ENCODE measurements around the gene CIB4. TPM values are rescaled to one million over a fixed set of nuclear protein-coding genes. Genes with fewer than 3 reads are reported as not detected.

CIB4 gene
- total RNA-seq, 5 donors from 2014 or later (not counting 1 experiment from before 2014, with no cell fraction given): not detected

- 84% methylated on average over 12 of the region's 13 CpGs for WGBS (ENCODE audit: insufficient coverage)
- peaks cover 0 to 3% (median 0%) of the 10 kb centered on the region in 3 donors for H3K4me1 Mint-ChIP-seq
These were observed 42.7 kb downstream of the CIB4 start for GRCh38 chr2:26598336-26598995.

GRCh38 chr2:26597197-26597596, 44.0 kb downstream of the CIB4 start:
- peaks cover 6 to 12% of the 10 kb centered on the region in 2 experiments for H3K4me1 ChIP-seq (ENCODE audit: control insufficient read depth in 1 of 2, extremely low read depth in 1 of 2, insufficient read depth in 2 of 2, low read length in 2 of 2)
- DNase-seq (no peak), ATAC-seq (replicated peaks in 1 of 4) (no peak)
- Mint-ChIP-seq H3K27me3 (peaks cover 24 to 48% of the 10 kb centered on the region in 2 donors), H3K36me3 (no peaks in the 10 kb centered on the region), H3K4me3 (no peak overlapping the region), H3K27ac (no peak overlapping the region), H3K9me3 (no peaks in the 10 kb centered on the region), H3K4me1 (peaks cover 0 to 3% (median 0%) of the 10 kb centered on the region in 3 donors)
- WGBS (ENCODE audit: insufficient coverage): no CpG with 5 or more reads among the region's 2 CpGs
- CTCF ChIA-PET: interaction anchor here (0.6 to 0.7 kb wide), 5 partner anchors 9 to 641 kb away, joined by 3 to 5 read pairs (median 3); no protein-coding TSS in a partner anchor
- H3K4me3 ChIP-seq (ENCODE audit: control insufficient read depth in 1 of 2, extremely low read depth in 1 of 2, low read length in 1 of 2): no peak overlapping the region
- H3K27ac ChIP-seq (ENCODE audit: low read length): no peak overlapping the region
- POLR2A ChIA-PET: interaction anchor here (0.5 to 0.6 kb wide), 4 partner anchors 20 to 805 kb away, joined by 3 to 4 read pairs (median 4); no protein-coding TSS in a partner anchor
- H3K9me3 ChIP-seq: no peaks in the 10 kb centered on the region
- no peaks in the 10 kb centered on the region for H3K36me3 ChIP-seq (ENCODE audit: control insufficient read depth in 2 of 2, extremely low read depth in 1 of 2, insufficient read depth in 1 of 2, low read length in 1 of 2)
- peaks cover 0 to 28% of the 10 kb centered on the region in 2 experiments for H3K27me3 ChIP-seq (replicated peaks in 1 of 2; ENCODE audit: control insufficient read depth in 2 of 2, extremely low read depth in 1 of 2, insufficient read depth in 2 of 2, low read length in 1 of 2)

More at GRCh38 chr2:26598336-26598995, 42.7 kb downstream of the CIB4 start:
- Histone ChIP-seq H3K27ac (ENCODE audit: low read length) (no peak overlapping the region), H3K4me1 (ENCODE audit: control insufficient read depth in 1 of 2, extremely low read depth in 1 of 2, insufficient read depth in 2 of 2, low read length in 2 of 2) (peaks cover 6 to 12% of the 10 kb centered on the region in 2 experiments), H3K4me3 (ENCODE audit: control insufficient read depth in 1 of 2, extremely low read depth in 1 of 2, low read length in 1 of 2) (no peak overlapping the region), H3K27me3 (replicated peaks in 1 of 2; ENCODE audit: control insufficient read depth in 2 of 2, extremely low read depth in 1 of 2, insufficient read depth in 2 of 2, low read length in 1 of 2) (peaks cover 0 to 27% of the 10 kb centered on the region in 2 experiments), H3K9me3 (no peaks in the 10 kb centered on the region), H3K36me3 (ENCODE audit: control insufficient read depth in 2 of 2, extremely low read depth in 1 of 2, insufficient read depth in 1 of 2, low read length in 1 of 2) (no peaks in the 10 kb centered on the region)
- no peak overlapping the region for H3K27ac Mint-ChIP-seq
- ATAC-seq (replicated peaks in 1 of 4): no peak
- no peaks in the 10 kb centered on the region for H3K36me3 Mint-ChIP-seq
- no peak overlapping the region for H3K4me3 Mint-ChIP-seq
- ChIA-PET POLR2A (no interaction called here), CTCF (no interaction called here)
- H3K9me3 Mint-ChIP-seq: no peaks in the 10 kb centered on the region
- H3K27me3 Mint-ChIP-seq: peaks cover 22 to 53% of the 10 kb centered on the region in 2 donors
- DNase-seq: peak in 1 of 35 experiments; percentile 10

GRCh38 chr2:26595146-26595545, 46.0 kb downstream of the CIB4 start:
- DNase-seq (peak in 1 of 35 experiments; percentile 7), ATAC-seq (replicated peaks in 1 of 4) (no peak)
- Histone ChIP-seq H3K4me3 (ENCODE audit: control insufficient read depth in 1 of 2, extremely low read depth in 1 of 2, low read length in 1 of 2) (no peak overlapping the region), H3K36me3 (ENCODE audit: control insufficient read depth in 2 of 2, extremely low read depth in 1 of 2, insufficient read depth in 1 of 2, low read length in 1 of 2) (no peaks in the 10 kb centered on the region), H3K4me1 (ENCODE audit: control insufficient read depth in 1 of 2, extremely low read depth in 1 of 2, insufficient read depth in 2 of 2, low read length in 2 of 2) (peaks cover 6 to 12% of the 10 kb centered on the region in 2 experiments), H3K27ac (ENCODE audit: low read length) (no peak overlapping the region), H3K27me3 (replicated peaks in 1 of 2; ENCODE audit: control insufficient read depth in 2 of 2, extremely low read depth in 1 of 2, insufficient read depth in 2 of 2, low read length in 1 of 2) (peaks cover 0 to 37% of the 10 kb centered on the region in 2 experiments), H3K9me3 (no peaks in the 10 kb centered on the region)
- Mint-ChIP-seq H3K4me1 (peaks cover 0 to 3% (median 0%) of the 10 kb centered on the region in 3 donors), H3K9me3 (no peaks in the 10 kb centered on the region), H3K4me3 (no peak overlapping the region), H3K36me3 (no peaks in the 10 kb centered on the region), H3K27ac (no peak overlapping the region), H3K27me3 (peaks cover 15 to 36% of the 10 kb centered on the region in 2 donors)
- CTCF ChIA-PET: no interaction called here
- 100% methylated on average over 3 of the region's 7 CpGs for WGBS (ENCODE audit: insufficient coverage)
- POLR2A ChIA-PET: no interaction called here

GRCh38 chr2:26591619-26592505, 49.3 kb downstream of the CIB4 start:
- no peak overlapping the region for H3K4me3 Mint-ChIP-seq
- ChIA-PET CTCF (interaction anchor here in 1 of 2 donors (1.2 kb wide), 1 partner anchor 14 kb away, joined by 3 read pairs; no protein-coding TSS in a partner anchor), POLR2A (no interaction called here)
- no peaks in the 10 kb centered on the region for H3K36me3 Mint-ChIP-seq
- no peak overlapping the region for H3K27ac ChIP-seq (ENCODE audit: low read length)
- H3K27me3 ChIP-seq (replicated peaks in 1 of 2; ENCODE audit: control insufficient read depth in 2 of 2, extremely low read depth in 1 of 2, insufficient read depth in 2 of 2, low read length in 1 of 2): peaks cover 0 to 35% of the 10 kb centered on the region in 2 experiments
- H3K9me3 ChIP-seq: no peaks in the 10 kb centered on the region
- no peak overlapping the region for H3K27ac Mint-ChIP-seq
- H3K4me1 Mint-ChIP-seq: peaks cover 0 to 3% (median 0%) of the 10 kb centered on the region in 3 donors
- H3K36me3 ChIP-seq (ENCODE audit: control insufficient read depth in 2 of 2, extremely low read depth in 1 of 2, insufficient read depth in 1 of 2, low read length in 1 of 2): no peaks in the 10 kb centered on the region
- peak in 1 of 35 experiments; percentile 7 for DNase-seq
- WGBS (ENCODE audit: insufficient coverage): 62% methylated on average over 9 of the region's 12 CpGs
- ATAC-seq (replicated peaks in 1 of 4): no peak
- H3K4me3 ChIP-seq (ENCODE audit: control insufficient read depth in 1 of 2, extremely low read depth in 1 of 2, low read length in 1 of 2): no peak overlapping the region
- peaks cover 19 to 28% of the 10 kb centered on the region in 2 donors for H3K27me3 Mint-ChIP-seq
- peaks cover 0 to 3% of the 10 kb centered on the region in 2 experiments for H3K4me1 ChIP-seq (ENCODE audit: control insufficient read depth in 1 of 2, extremely low read depth in 1 of 2, insufficient read depth in 2 of 2, low read length in 2 of 2)
- no peaks in the 10 kb centered on the region for H3K9me3 Mint-ChIP-seq

GRCh38 chr2:26590980-26591618, 50.1 kb downstream of the CIB4 start:
- Mint-ChIP-seq H3K27me3 (peaks cover 23 to 30% of the 10 kb centered on the region in 2 donors), H3K4me3 (no peak overlapping the region), H3K36me3 (no peaks in the 10 kb centered on the region), H3K27ac (no peak overlapping the region), H3K9me3 (no peaks in the 10 kb centered on the region), H3K4me1 (peaks cover 0 to 2% (median 0%) of the 10 kb centered on the region in 3 donors)
- Histone ChIP-seq H3K4me1 (ENCODE audit: control insufficient read depth in 1 of 2, extremely low read depth in 1 of 2, insufficient read depth in 2 of 2, low read length in 2 of 2) (peaks cover 0 to 3% of the 10 kb centered on the region in 2 experiments), H3K27me3 (replicated peaks in 1 of 2; ENCODE audit: control insufficient read depth in 2 of 2, extremely low read depth in 1 of 2, insufficient read depth in 2 of 2, low read length in 1 of 2) (peaks cover 0 to 36% of the 10 kb centered on the region in 2 experiments), H3K36me3 (ENCODE audit: control insufficient read depth in 2 of 2, extremely low read depth in 1 of 2, insufficient read depth in 1 of 2, low read length in 1 of 2) (no peaks in the 10 kb centered on the region), H3K27ac (ENCODE audit: low read length) (no peak overlapping the region), H3K4me3 (ENCODE audit: control insufficient read depth in 1 of 2, extremely low read depth in 1 of 2, low read length in 1 of 2) (no peak overlapping the region), H3K9me3 (no peaks in the 10 kb centered on the region)
- ChIA-PET CTCF (interaction anchor here in 1 of 2 donors (1.2 kb wide), 1 partner anchor 13 kb away, joined by 3 read pairs; no protein-coding TSS in a partner anchor), POLR2A (no interaction called here)
- 79% methylated on average over 8 of the region's 11 CpGs for WGBS (ENCODE audit: insufficient coverage)
- DNase-seq: peak in 1 of 35 experiments; percentile 3
- ATAC-seq (replicated peaks in 1 of 4): no peak

- no peak for DNase-seq
- H3K4me3 ChIP-seq (ENCODE audit: control insufficient read depth in 1 of 2, extremely low read depth in 1 of 2, low read length in 1 of 2): no peak overlapping the region
- Mint-ChIP-seq H3K27me3 (peaks cover 29 to 34% of the 10 kb centered on the region in 2 donors), H3K4me1 (no peaks in the 10 kb centered on the region), H3K4me3 (no peak overlapping the region), H3K9me3 (no peaks in the 10 kb centered on the region), H3K36me3 (no peaks in the 10 kb centered on the region), H3K27ac (no peak overlapping the region)
- peaks cover 0 to 39% of the 10 kb centered on the region in 2 experiments for H3K27me3 ChIP-seq (replicated peaks in 1 of 2; ENCODE audit: control insufficient read depth in 2 of 2, extremely low read depth in 1 of 2, insufficient read depth in 2 of 2, low read length in 1 of 2)
- H3K9me3 ChIP-seq: no peaks in the 10 kb centered on the region
- no peak overlapping the region for H3K27ac ChIP-seq (ENCODE audit: low read length)
- POLR2A ChIA-PET: no interaction called here
- CTCF ChIA-PET: no interaction called here
- ATAC-seq (replicated peaks in 1 of 4): no peak
- WGBS (ENCODE audit: insufficient coverage): 86% methylated on average over 6 of the region's 6 CpGs
- H3K4me1 ChIP-seq (ENCODE audit: control insufficient read depth in 1 of 2, extremely low read depth in 1 of 2, insufficient read depth in 2 of 2, low read length in 2 of 2): no peaks in the 10 kb centered on the region
- no peaks in the 10 kb centered on the region for H3K36me3 ChIP-seq (ENCODE audit: control insufficient read depth in 2 of 2, extremely low read depth in 1 of 2, insufficient read depth in 1 of 2, low read length in 1 of 2)
These were observed 50.7 kb downstream of the CIB4 start for GRCh38 chr2:26590508-26590907.

Data from T-cell (primary cell).